WTC11 (cell line): Measurements from ENCODE around the gene DPP10.

Experiments used
- STAT6 ChIP-seq: sonication (generic); formaldehyde crosslinking; conservative IDR thresholded peaks from 2 replicates; pipeline ENCODE4 v1.8.1; 2023; ENCODE audit warnings: mild to moderate bottlenecking, low read depth, missing genetic modification reagents, moderate library complexity
- USF2 ChIP-seq: sonication (generic); formaldehyde crosslinking; IDR thresholded peaks from 2 replicates; pipeline ENCODE4 v1.8.1; 2023; ENCODE audit warnings: mild to moderate bottlenecking, missing genetic modification reagents, moderate library complexity

GRCh38 chr2:114668415-114668814, 226.0 kb downstream of the DPP10 start:
- no peak for TF ChIP-seq USF2
- no peak for TF ChIP-seq STAT6 (CRISPR knock-in tag)
